HL-60 (cell line): Measurements from ENCODE around the gene OSM.

Source experiments
- DNase-seq, 2 experiments: peaks; one replicate each; pipeline ENCODE4 v3.0.0-alpha.2; 2010 to 2020; ENCODE audit warnings: low read depth in 1 of 2, low spot score in 1 of 2
- H3K27ac ChIP-seq: fragments of 250-450 bp; sonication (Bioruptor Pico); replicated peaks from 2 replicates; pipeline ENCODE4 v1.5.1; 2020; ENCODE audit warnings: mild to moderate bottlenecking, moderate library complexity
- H3K27me3 ChIP-seq: fragments of 250-450 bp; sonication (Bioruptor Pico); 2 replicates; pipeline ENCODE4 v1.5.1; 2021; ENCODE audit warnings: mild to moderate bottlenecking, moderate library complexity; ENCODE audit not compliant: insufficient read depth, poor library complexity, severe bottlenecking
- H3K4me3 ChIP-seq: replicated peaks from 2 replicates; pipeline ENCODE4 v1.5.1; 2011; ENCODE audit warnings: mild to moderate bottlenecking, control low read depth, low read length; ENCODE audit not compliant: insufficient read depth
- GABPA ChIP-seq: IDR thresholded peaks from 2 replicates; pipeline ENCODE4 v1.6.1; 2012; ENCODE audit warnings: low read depth
- POLR2AphosphoS5 ChIP-seq: IDR thresholded peaks from 2 replicates; pipeline ENCODE4 v1.6.1; 2012; ENCODE audit warnings: low read depth
- REST ChIP-seq: IDR thresholded peaks from 2 replicates; pipeline ENCODE4 v1.6.1; 2012; ENCODE audit warnings: low read depth; ENCODE audit not compliant: insufficient replicate concordance
- SPI1 ChIP-seq: IDR thresholded peaks from 2 replicates; pipeline ENCODE4 v1.6.1; 2012; ENCODE audit warnings: low read depth, mild to moderate bottlenecking, borderline replicate concordance
- TF ChIP-seq, protein P1 (sequence below): IDR thresholded peaks from one replicate; pipeline ENCODE4 v1.5.1; 2011; ENCODE audit warnings: low read length, control low read depth, inconsistent platforms; ENCODE audit not compliant: insufficient read depth

OSM gene

GRCh38 chr22:30284172-30284571, 17.5 kb upstream of the OSM start:
- TF ChIP-seq, protein P1, sequence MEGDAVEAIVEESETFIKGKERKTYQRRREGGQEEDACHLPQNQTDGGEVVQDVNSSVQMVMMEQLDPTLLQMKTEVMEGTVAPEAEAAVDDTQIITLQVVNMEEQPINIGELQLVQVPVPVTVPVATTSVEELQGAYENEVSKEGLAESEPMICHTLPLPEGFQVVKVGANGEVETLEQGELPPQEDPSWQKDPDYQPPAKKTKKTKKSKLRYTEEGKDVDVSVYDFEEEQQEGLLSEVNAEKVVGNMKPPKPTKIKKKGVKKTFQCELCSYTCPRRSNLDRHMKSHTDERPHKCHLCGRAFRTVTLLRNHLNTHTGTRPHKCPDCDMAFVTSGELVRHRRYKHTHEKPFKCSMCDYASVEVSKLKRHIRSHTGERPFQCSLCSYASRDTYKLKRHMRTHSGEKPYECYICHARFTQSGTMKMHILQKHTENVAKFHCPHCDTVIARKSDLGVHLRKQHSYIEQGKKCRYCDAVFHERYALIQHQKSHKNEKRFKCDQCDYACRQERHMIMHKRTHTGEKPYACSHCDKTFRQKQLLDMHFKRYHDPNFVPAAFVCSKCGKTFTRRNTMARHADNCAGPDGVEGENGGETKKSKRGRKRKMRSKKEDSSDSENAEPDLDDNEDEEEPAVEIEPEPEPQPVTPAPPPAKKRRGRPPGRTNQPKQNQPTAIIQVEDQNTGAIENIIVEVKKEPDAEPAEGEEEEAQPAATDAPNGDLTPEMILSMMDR = no peak
- TF ChIP-seq POLR2AphosphoS5 = no peak
- TF ChIP-seq SPI1 = no peak
- no peak for TF ChIP-seq GABPA
- no peak for TF ChIP-seq REST
- no peak for DNase-seq
- no peak overlapping the region for H3K4me3 ChIP-seq
- no peaks in the 10 kb centered on the region for H3K27me3 ChIP-seq
- H3K27ac ChIP-seq = no peak overlapping the region

- Histone ChIP-seq H3K27me3 (no peaks in the 10 kb centered on the region), H3K4me3 (no peak overlapping the region), H3K27ac (no peak overlapping the region)
- no peak for DNase-seq
- TF ChIP-seq, protein P1 = no peak
- TF ChIP-seq REST (no peak), POLR2AphosphoS5 (no peak), GABPA (no peak), SPI1 (no peak)
Measured at GRCh38 chr22:30283342-30283741, 16.7 kb upstream of the OSM start.

DNA sequence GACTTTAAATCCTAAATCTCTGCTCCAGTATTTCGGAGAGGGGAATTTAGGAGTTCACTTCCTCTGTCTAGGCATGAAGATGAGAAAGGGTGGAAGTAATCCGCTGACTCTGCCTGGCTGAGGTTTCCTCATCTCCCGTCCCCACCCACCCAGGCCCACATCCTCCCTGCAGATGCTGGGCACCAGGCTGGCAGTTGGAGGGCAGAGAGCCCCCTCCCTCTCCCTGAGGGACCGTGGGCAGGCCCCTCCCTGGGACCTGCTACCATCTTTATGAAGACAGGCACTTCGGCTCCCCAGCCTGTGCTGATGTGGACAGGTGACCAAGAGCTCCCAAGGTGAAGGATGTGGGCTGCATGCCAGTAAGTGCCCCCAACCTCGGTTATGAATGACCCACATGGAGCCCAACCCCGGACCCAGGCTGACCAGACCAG, 16.0 kb upstream of the OSM start:
- Histone ChIP-seq H3K4me3 (no peak overlapping the region), H3K27me3 (no peaks in the 10 kb centered on the region), H3K27ac (no peak overlapping the region)
- DNase-seq = peak in 1 of 2 experiments; percentile 48
- TF ChIP-seq SPI1 = peak; percentile 52
- TF ChIP-seq POLR2AphosphoS5 = no peak

DNA sequence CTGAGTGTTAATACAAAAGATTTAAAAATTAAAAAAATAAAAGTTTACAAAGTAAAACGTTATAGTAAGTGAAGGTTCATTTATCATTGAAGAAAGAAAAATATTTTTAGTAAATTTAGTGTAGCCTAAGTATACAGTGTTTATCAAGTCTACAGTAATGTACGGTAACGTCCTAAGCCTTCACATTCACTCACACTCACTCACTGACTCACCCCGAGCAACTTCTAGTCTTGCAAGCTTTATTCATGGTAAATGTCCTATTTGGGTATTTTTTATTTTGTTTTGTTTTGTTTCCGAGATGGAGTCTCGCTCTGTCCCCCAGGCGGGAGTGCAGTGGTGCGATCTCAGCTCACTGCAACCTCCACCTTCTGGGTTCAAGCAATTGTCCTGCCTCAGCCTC, 13.9 kb upstream of the OSM start:
- TF ChIP-seq SPI1 (no peak), REST (no peak), GABPA (no peak), POLR2AphosphoS5 (no peak)
- TF ChIP-seq, protein P1 = no peak
- DNase-seq = no peak
- H3K27ac ChIP-seq = no peak overlapping the region
- no peak overlapping the region for H3K4me3 ChIP-seq
- H3K27me3 ChIP-seq = no peaks in the 10 kb centered on the region
